HG03460 (cell line): ENCODE data around the gene PLPPR1.

ENCODE experiments used
- ATAC-seq: cut with Tn5 transposase; IDR thresholded peaks from one replicate; pipeline ENCODE4 v1.9.1; 2021; ENCODE audit not compliant: unreplicated experiment

The PLPPR1 gene

GRCh38 chr9:101372327-101373118 is 344.0 kb downstream of the PLPPR1 start:
- ATAC-seq: no peak
